Endothelial cell of umbilical vein (primary cell): Measurements from ENCODE around the gene METAP1. TPM values are rescaled to one million over a fixed set of nuclear protein-coding genes. Genes with fewer than 3 reads are reported as not detected.

Source experiments
- BruUV-seq: library from RNA; stranded (reverse); fragments of 400-500 nt; replicated peaks from 2 replicates; lab custom pipeline; 2021; lab: Mats Ljungman, UMichigan
- CTCF ChIA-PET: fragments of 300-600, 350-600 bp; sonication (Branson Sonifier 250); formaldehyde crosslinking; loops from one replicate; lab custom pipeline; 2021; ENCODE audit warnings: antibody characterized with exemption, inconsistent platforms; lab: Charles Lee
- POLR2A ChIA-PET: fragments of 300-600, 350-600 bp; sonication (Branson Sonifier 250); formaldehyde crosslinking; loops from one replicate; lab custom pipeline; 2021; ENCODE audit warnings: antibody characterized with exemption, inconsistent platforms; lab: Charles Lee
- DNase-seq: peaks from one replicate; pipeline ENCODE4 v3.0.0-alpha.2; 2011; ENCODE audit warnings: low read depth, low spot score
- FAIRE-seq: peaks from 2 replicates; lab custom pipeline; 2011; peaks lifted over from hg19 to GRCh38; lab: Jason Lieb, UNC
- H2AFZ ChIP-seq: 2 replicates; pipeline ENCODE4 v1.6.0; 2012; ENCODE audit warnings: low read depth, low read length, control low read depth, inconsistent platforms
- H3K27ac ChIP-seq: 2 replicates; pipeline ENCODE4 v1.5.1; 2011; ENCODE audit warnings: low read depth, mild to moderate bottlenecking, control low read depth, low read length, moderate library complexity; ENCODE audit not compliant: insufficient read depth
- H3K27me3 ChIP-seq, 2 experiments: 2 replicates each; pipeline versions ENCODE4 v1.6.0 to v1.6.1; 2011; ENCODE audit warnings: low read length in 2 of 2, mixed read lengths in 1 of 2; ENCODE audit not compliant: control insufficient read depth in 2 of 2, insufficient read depth in 2 of 2
- H3K36me3 ChIP-seq, 2 experiments: 2 replicates in 1 of 2; 3 replicates in 1 of 2; pipeline ENCODE4 v1.5.1; 2011; ENCODE audit warnings: low read length in 2 of 2, mild to moderate bottlenecking in 1 of 2, moderate library complexity in 1 of 2; ENCODE audit not compliant: control insufficient read depth in 2 of 2, insufficient read depth in 2 of 2; ENCODE audit errors: extremely low read depth in 1 of 2
- H3K4me1 ChIP-seq: 3 replicates; pipeline ENCODE4 v1.5.1; 2011; ENCODE audit warnings: mild to moderate bottlenecking, low read length; ENCODE audit not compliant: control insufficient read depth, insufficient read depth; ENCODE audit errors: extremely low read depth
- H3K4me2 ChIP-seq: 2 replicates; pipeline ENCODE4 v1.6.1; 2011; ENCODE audit warnings: low read length, control low read depth, mixed read lengths; ENCODE audit not compliant: insufficient read depth
- H3K4me3 ChIP-seq, 3 experiments: fragments of 200-600 bp in 1 of 3; sonication (generic), shearing (Covaris generic) in 1 of 3; replicated peaks in 1 of 3; 2 replicates each; pipeline ENCODE4 v1.5.1; 2011 to 2016; ENCODE audit warnings: control low read depth in 3 of 3, low read length in 3 of 3, mild to moderate bottlenecking in 2 of 3, inconsistent platforms in 1 of 3, low read depth in 1 of 3, moderate library complexity in 1 of 3; ENCODE audit not compliant: insufficient read depth in 1 of 3
- H3K79me2 ChIP-seq: 2 replicates; pipeline ENCODE4 v1.6.0; 2012; ENCODE audit warnings: low read length, inconsistent platforms; ENCODE audit not compliant: control insufficient read depth, insufficient read depth
- H3K9ac ChIP-seq: replicated peaks from 2 replicates; pipeline ENCODE3; 2011; ENCODE audit warnings: low read length, control low read depth; ENCODE audit not compliant: insufficient read depth; ENCODE audit errors: extremely low read depth
- H3K9me1 ChIP-seq: replicated peaks from 3 replicates; pipeline ENCODE4 v1.6.0; 2011; ENCODE audit warnings: mild to moderate bottlenecking, low read length; ENCODE audit not compliant: control insufficient read depth, insufficient read depth; ENCODE audit errors: extremely low read depth
- H3K9me3 ChIP-seq: replicated peaks from 2 replicates; pipeline ENCODE4 v1.5.1; 2012; ENCODE audit warnings: low read length, inconsistent platforms; ENCODE audit not compliant: control insufficient read depth, insufficient read depth
- H4K20me1 ChIP-seq: replicated peaks from 2 replicates; pipeline ENCODE3; 2011; ENCODE audit warnings: mild to moderate bottlenecking, low read length; ENCODE audit not compliant: control insufficient read depth, insufficient read depth; ENCODE audit errors: extremely low read depth
- EZH2 ChIP-seq: IDR thresholded peaks from 2 replicates; pipeline ENCODE4 v1.6.1; 2012; ENCODE audit warnings: borderline replicate concordance, low read depth, mild to moderate bottlenecking, moderate library complexity, low read length, inconsistent platforms; ENCODE audit not compliant: severe bottlenecking
- FOS ChIP-seq: IDR thresholded peaks from 2 replicates; pipeline ENCODE4 v1.6.1; 2011; ENCODE audit warnings: mild to moderate bottlenecking, low read length, moderate library complexity, borderline replicate concordance; ENCODE audit not compliant: insufficient read depth
- GATA2 ChIP-seq: IDR thresholded peaks from 2 replicates; pipeline ENCODE4 v1.7.0; 2011; ENCODE audit warnings: low read depth, mild to moderate bottlenecking, moderate library complexity, mixed read lengths, low read length; ENCODE audit not compliant: insufficient read length, insufficient read depth
- JUN ChIP-seq: IDR thresholded peaks from 2 replicates; pipeline ENCODE4 v1.6.1; 2011; ENCODE audit warnings: borderline replicate concordance, low read depth; ENCODE audit not compliant: insufficient read length, insufficient read depth
- MAX ChIP-seq: IDR thresholded peaks from 2 replicates; pipeline ENCODE4 v1.6.1; 2011; ENCODE audit not compliant: insufficient read depth, insufficient read length
- MYC ChIP-seq: IDR thresholded peaks from one replicate; pipeline ENCODE4 v1.6.1; 2011; ENCODE audit warnings: mild to moderate bottlenecking, low read depth, low read length
- POLR2A ChIP-seq: IDR thresholded peaks from 2 replicates; pipeline ENCODE4 v1.6.1; 2012; ENCODE audit warnings: low read depth, mild to moderate bottlenecking, control low read depth, low read length
- POLR2AphosphoS5 ChIP-seq: IDR thresholded peaks from 2 replicates; pipeline ENCODE4 v1.6.1; 2012; ENCODE audit warnings: low read depth, mild to moderate bottlenecking, control low read depth, low read length, moderate library complexity; ENCODE audit not compliant: insufficient read depth
- dilution Hi-C: fragments of 300-500 bp; cut with MboI; formaldehyde crosslinking; loops from one replicate; pipeline ENCODE4 v1.15.0; 2019; ENCODE audit warnings: low sequenced_read_pairs; ENCODE audit not compliant: extremely low pct_ligation_motif_present
- intact Hi-C: fragments of 100-400 bp; cut with micrococcal nuclease; formaldehyde crosslinking; loops from one replicate; pipeline ENCODE4 v1.10.0; 2022
- polyA plus RNA-seq, 4 experiments: library from polyadenylated mRNA; depleted of rRNA in 3 of 4; stranded (reverse) in 3 of 4; unstranded in 1 of 4; fragments of >200 nt; gene quantifications; 2 replicates each; pipeline versions ENCODE4 v1.2.1 to v1.2.3, GENCODE V29; 2011 to 2012; ENCODE audit warnings: missing spikeins in 1 of 4
- total RNA-seq: library from RNA; stranded (reverse); gene quantifications from 2 replicates; pipeline ENCODE4 v1.2.3, GENCODE V29; 2021
- TF ChIP-seq, protein P1 (sequence below), 2 donors: IDR thresholded peaks; 1 replicate in 1 of 2; 2 replicates in 1 of 2; pipeline ENCODE4 v1.5.1; 2011; ENCODE audit warnings: low read length in 2 of 2, mild to moderate bottlenecking in 2 of 2, moderate library complexity in 2 of 2, control low read depth in 1 of 2, inconsistent platforms in 1 of 2, low read depth in 1 of 2; ENCODE audit not compliant: insufficient read depth in 1 of 2; ENCODE audit errors: extremely low read depth in 1 of 2

Gene METAP1
- total and polyA plus RNA-seq, 2 donors (not counting 3 experiments of a cell fraction or from before 2014, with no cell fraction given): 26.4 to 39.8 TPM

- FAIRE-seq (no peak), DNase-seq (no peak)
- Histone ChIP-seq H2AFZ (no peak overlapping the region), H3K9me3 (no peaks in the 10 kb centered on the region), H3K4me1 (no peaks in the 10 kb centered on the region), H3K9ac (no peak overlapping the region), H3K27me3 (no peaks in the 10 kb centered on the region), H3K4me3 (no peak overlapping the region), H3K36me3 (peaks cover 0 to 2% of the 10 kb centered on the region in 2 experiments), H3K4me2 (no peak overlapping the region), H4K20me1 (no peaks in the 10 kb centered on the region), H3K27ac (no peak overlapping the region), H3K79me2 (peaks cover 48% of the 10 kb centered on the region), H3K9me1 (no peaks in the 10 kb centered on the region)
- dilution Hi-C loops: no loop called here
- ChIA-PET CTCF (interaction anchor here (0.9 to 1.8 kb wide), 3 partner anchors 9 to 34 kb away, joined by 3 to 10 read pairs (median 3); partner anchors contain the start of gene METAP1), POLR2A (no interaction called here)
- TF ChIP-seq GATA2: no peak
- no peak for TF ChIP-seq JUN
- no peak for TF ChIP-seq POLR2AphosphoS5
- TF ChIP-seq MAX: no peak
- TF ChIP-seq MYC: no peak
- TF ChIP-seq POLR2A: no peak
- no peak for TF ChIP-seq FOS
- no peak for TF ChIP-seq EZH2
- TF ChIP-seq, protein P1, sequence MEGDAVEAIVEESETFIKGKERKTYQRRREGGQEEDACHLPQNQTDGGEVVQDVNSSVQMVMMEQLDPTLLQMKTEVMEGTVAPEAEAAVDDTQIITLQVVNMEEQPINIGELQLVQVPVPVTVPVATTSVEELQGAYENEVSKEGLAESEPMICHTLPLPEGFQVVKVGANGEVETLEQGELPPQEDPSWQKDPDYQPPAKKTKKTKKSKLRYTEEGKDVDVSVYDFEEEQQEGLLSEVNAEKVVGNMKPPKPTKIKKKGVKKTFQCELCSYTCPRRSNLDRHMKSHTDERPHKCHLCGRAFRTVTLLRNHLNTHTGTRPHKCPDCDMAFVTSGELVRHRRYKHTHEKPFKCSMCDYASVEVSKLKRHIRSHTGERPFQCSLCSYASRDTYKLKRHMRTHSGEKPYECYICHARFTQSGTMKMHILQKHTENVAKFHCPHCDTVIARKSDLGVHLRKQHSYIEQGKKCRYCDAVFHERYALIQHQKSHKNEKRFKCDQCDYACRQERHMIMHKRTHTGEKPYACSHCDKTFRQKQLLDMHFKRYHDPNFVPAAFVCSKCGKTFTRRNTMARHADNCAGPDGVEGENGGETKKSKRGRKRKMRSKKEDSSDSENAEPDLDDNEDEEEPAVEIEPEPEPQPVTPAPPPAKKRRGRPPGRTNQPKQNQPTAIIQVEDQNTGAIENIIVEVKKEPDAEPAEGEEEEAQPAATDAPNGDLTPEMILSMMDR (IDR thresholded peaks at IDR 0.05; ENCODE audit: extremely low read depth in 1 of 2, insufficient read depth in 1 of 2, low read depth in 1 of 2, low read length in 2 of 2): no peak
- BruUV-seq: no TSS peak
- intact Hi-C loops: no loop called here
These were observed 33.7 kb downstream of the METAP1 start for GRCh38 chr4:99029018-99029735.
